ENCODE data around the gene LCN10. TPM values are rescaled to one million over a fixed set of nuclear protein-coding genes. Genes with fewer than 3 reads are reported as not detected.

Gene LCN10
- total and polyA plus RNA-seq, 2 of the 13 experiments (the other 11 are each of a cell fraction or from before 2014, with no cell fraction given), result 0.53 to 0.61 TPM

DNA sequence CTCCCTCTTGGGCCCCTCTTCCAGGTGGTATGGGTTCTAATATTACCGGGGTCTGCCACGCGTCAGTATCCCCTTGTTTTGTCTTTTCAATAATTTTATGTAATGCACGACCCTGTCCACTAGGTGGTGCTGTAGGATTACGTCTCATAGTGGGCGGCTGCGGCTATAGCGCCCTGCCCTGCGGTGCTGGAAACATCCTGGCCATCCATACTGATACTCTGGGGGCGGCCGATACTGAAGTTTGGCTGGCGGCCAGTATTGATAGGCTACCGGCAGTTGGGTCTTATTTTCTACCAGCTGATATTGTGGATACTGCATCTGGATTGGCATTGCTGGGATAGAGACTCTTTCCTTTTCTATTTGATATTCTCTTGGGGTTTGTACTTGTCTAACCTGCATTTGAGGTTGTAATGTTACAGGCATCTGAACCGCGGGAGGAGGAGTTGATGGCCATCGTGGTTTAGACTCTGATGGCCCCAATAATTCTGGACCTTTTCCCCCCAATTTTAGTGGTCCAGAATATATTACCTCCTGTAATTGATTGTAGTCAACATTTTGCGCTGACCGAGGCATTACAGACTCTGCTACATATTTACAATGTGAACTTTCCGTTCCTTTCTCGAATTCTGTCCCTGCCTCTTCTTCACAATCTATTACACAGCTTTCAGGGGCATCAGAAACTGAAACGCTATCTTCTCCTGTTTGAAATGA is 45.1 kb upstream of the LCN10 start (continued):
- TF ChIP-seq, protein P1, sequence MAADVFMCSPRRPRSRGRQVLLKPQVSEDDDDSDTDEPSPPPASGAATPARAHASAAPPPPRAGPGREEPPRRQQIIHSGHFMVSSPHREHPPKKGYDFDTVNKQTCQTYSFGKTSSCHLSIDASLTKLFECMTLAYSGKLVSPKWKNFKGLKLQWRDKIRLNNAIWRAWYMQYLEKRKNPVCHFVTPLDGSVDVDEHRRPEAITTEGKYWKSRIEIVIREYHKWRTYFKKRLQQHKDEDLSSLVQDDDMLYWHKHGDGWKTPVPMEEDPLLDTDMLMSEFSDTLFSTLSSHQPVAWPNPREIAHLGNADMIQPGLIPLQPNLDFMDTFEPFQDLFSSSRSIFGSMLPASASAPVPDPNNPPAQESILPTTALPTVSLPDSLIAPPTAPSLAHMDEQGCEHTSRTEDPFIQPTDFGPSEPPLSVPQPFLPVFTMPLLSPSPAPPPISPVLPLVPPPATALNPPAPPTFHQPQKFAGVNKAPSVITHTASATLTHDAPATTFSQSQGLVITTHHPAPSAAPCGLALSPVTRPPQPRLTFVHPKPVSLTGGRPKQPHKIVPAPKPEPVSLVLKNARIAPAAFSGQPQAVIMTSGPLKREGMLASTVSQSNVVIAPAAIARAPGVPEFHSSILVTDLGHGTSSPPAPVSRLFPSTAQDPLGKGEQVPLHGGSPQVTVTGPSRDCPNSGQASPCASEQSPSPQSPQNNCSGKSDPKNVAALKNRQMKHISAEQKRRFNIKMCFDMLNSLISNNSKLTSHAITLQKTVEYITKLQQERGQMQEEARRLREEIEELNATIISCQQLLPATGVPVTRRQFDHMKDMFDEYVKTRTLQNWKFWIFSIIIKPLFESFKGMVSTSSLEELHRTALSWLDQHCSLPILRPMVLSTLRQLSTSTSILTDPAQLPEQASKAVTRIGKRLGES (CRISPR knock-in tag; IDR thresholded peaks at IDR 0.05; ENCODE audit: borderline replicate concordance), result no peak
- TF ChIP-seq CENPBD1 (CRISPR knock-in tag; IDR thresholded peaks at IDR 0.05; ENCODE audit: borderline replicate concordance, low read depth), result no peak
- TF ChIP-seq MEIS2 (CRISPR knock-in tag; IDR thresholded peaks at IDR 0.05), result no peak
- no peak for TF ChIP-seq ZNF260 (CRISPR knock-in tag; IDR thresholded peaks at IDR 0.05; ENCODE audit: borderline replicate concordance, low read depth)
- TF ChIP-seq RBFOX2 (IDR thresholded peaks at IDR 0.05; ENCODE audit: low read depth, low read length), result peak; percentile 44; the same call in 1 of the 2 replicates
- peak; percentile 77; the same call in 1 of the 2 replicates for TF ChIP-seq ZBTB20 (CRISPR knock-in tag; IDR thresholded peaks at IDR 0.05; ENCODE audit: borderline replicate concordance, low read depth)
- TF ChIP-seq, protein P2, sequence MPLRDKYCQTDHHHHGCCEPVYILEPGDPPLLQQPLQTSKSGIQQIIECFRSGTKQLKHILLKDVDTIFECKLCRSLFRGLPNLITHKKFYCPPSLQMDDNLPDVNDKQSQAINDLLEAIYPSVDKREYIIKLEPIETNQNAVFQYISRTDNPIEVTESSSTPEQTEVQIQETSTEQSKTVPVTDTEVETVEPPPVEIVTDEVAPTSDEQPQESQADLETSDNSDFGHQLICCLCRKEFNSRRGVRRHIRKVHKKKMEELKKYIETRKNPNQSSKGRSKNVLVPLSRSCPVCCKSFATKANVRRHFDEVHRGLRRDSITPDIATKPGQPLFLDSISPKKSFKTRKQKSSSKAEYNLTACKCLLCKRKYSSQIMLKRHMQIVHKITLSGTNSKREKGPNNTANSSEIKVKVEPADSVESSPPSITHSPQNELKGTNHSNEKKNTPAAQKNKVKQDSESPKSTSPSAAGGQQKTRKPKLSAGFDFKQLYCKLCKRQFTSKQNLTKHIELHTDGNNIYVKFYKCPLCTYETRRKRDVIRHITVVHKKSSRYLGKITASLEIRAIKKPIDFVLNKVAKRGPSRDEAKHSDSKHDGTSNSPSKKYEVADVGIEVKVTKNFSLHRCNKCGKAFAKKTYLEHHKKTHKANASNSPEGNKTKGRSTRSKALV (CRISPR knock-in tag; IDR thresholded peaks at IDR 0.05), result no peak
- no peak for TF ChIP-seq EEA1 (CRISPR knock-in tag; IDR thresholded peaks at IDR 0.05; ENCODE audit: borderline replicate concordance)
- no peak for TF ChIP-seq ZNF569 (CRISPR knock-in tag; IDR thresholded peaks at IDR 0.05; ENCODE audit: borderline replicate concordance)
- no peak for TF ChIP-seq HBP1 (CRISPR knock-in tag; IDR thresholded peaks at IDR 0.05; ENCODE audit: low read depth)
- no peak for TF ChIP-seq FOSL1 (CRISPR knock-in tag; IDR thresholded peaks at IDR 0.05; ENCODE audit: borderline replicate concordance)
- TF ChIP-seq NR2F2 (IDR thresholded peaks at IDR 0.05; ENCODE audit: borderline replicate concordance, low read depth), result no peak
- TF ChIP-seq ZNF879 (CRISPR knock-in tag; IDR thresholded peaks at IDR 0.05), result no peak
- no peak for TF ChIP-seq MTF1 (CRISPR knock-in tag; IDR thresholded peaks at IDR 0.05)
- TF ChIP-seq RFXAP (CRISPR knock-in tag; IDR thresholded peaks at IDR 0.05; ENCODE audit: borderline replicate concordance), result no peak
- TF ChIP-seq NFE2L2 (IDR thresholded peaks at IDR 0.05; ENCODE audit: low read length), result no peak
- TF ChIP-seq ZNF619 (CRISPR knock-in tag; IDR thresholded peaks at IDR 0.05), result no peak
- no peak for TF ChIP-seq ZNF598 (CRISPR knock-in tag; IDR thresholded peaks at IDR 0.05; ENCODE audit: borderline replicate concordance)
- no peak for TF ChIP-seq ZNF180 (CRISPR knock-in tag; IDR thresholded peaks at IDR 0.05; ENCODE audit: borderline replicate concordance, low read depth)
- no peak for TF ChIP-seq HIC2 (CRISPR knock-in tag; IDR thresholded peaks at IDR 0.05; ENCODE audit: low read depth)
- TF ChIP-seq TRIM24 (CRISPR knock-in tag; IDR thresholded peaks at IDR 0.05), result no peak
